ENCODE results near the gene SULF2. TPM values are rescaled to one million over a fixed set of nuclear protein-coding genes. Genes with fewer than 3 reads are reported as not detected.

The SULF2 gene
- total and polyA plus RNA-seq, 4 donors: 8.1 to 25.4 (median 12.0) TPM

DNA sequence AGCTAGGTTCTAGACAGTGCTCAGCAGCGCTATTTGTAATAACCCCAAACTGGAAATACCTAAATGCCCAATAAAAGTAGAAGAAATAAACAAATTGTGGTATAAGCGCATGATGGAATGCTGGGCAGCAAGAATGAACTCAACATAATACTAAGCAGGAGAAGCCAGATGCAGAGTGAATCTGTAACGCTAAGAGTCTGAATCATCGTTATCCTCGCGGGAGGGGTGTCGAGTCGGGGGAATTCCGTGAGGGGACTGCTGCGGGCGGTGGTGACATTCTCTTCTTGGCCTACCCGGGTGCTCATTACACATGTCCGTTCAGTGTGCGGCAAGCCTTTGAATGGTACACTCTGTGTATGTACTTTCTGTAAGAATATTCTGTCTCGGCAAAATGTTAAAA, 83.7 kb downstream of the SULF2 start:
- peaks cover 0 to 2% (median 0%) of the 10 kb centered on the region in 4 donors for H3K36me3 ChIP-seq (ENCODE audit: control insufficient read depth in 4 of 4, insufficient read depth in 3 of 4, low read depth in 1 of 4, low read length in 3 of 4)
- 96% methylated on average over 15 of the region's 15 CpGs for WGBS
- no peak overlapping the region for H3K27ac ChIP-seq (ENCODE audit: low read depth in 1 of 2, low read length in 2 of 2)
- H3K4me3 ChIP-seq (ENCODE audit: low read depth in 1 of 3, low read length in 3 of 3): no peak overlapping the region
- H3K9ac ChIP-seq (ENCODE audit: low read depth in 1 of 2, low read length in 2 of 2): no peak overlapping the region
- H3K4me1 ChIP-seq (ENCODE audit: control insufficient read depth in 4 of 4, insufficient read depth in 4 of 4, low read length in 3 of 4): no peaks in the 10 kb centered on the region
- no peaks in the 10 kb centered on the region for H3K9me3 ChIP-seq (ENCODE audit: control insufficient read depth in 4 of 4, low read length in 3 of 4)
- H3K27me3 ChIP-seq (ENCODE audit: control insufficient read depth in 4 of 4, insufficient read depth in 4 of 4, low read length in 3 of 4): no peaks in the 10 kb centered on the region
- TF ChIP-seq JUND (IDR thresholded peaks at IDR 0.05) (no peak), HNF4G (IDR thresholded peaks at IDR 0.05) (no peak), EGR1 (IDR thresholded peaks at IDR 0.05; ENCODE audit: low read depth in 2 of 2) (no peak), TAF1 (conservative IDR thresholded peaks at IDR 0.05) (no peak), GABPA (IDR thresholded peaks at IDR 0.05 in 1 of 2, conservative IDR thresholded peaks at IDR 0.05 in 1 of 2) (no peak), YY1 (IDR thresholded peaks at IDR 0.05) (no peak), NR2F2 (IDR thresholded peaks at IDR 0.05) (no peak), HNF4A (conservative IDR thresholded peaks at IDR 0.05) (no peak), SP1 (IDR thresholded peaks at IDR 0.05) (no peak), FOXA1 (IDR thresholded peaks at IDR 0.05) (no peak), RAD21 (IDR thresholded peaks at IDR 0.05) (no peak)
- TF ChIP-seq, protein P1, sequence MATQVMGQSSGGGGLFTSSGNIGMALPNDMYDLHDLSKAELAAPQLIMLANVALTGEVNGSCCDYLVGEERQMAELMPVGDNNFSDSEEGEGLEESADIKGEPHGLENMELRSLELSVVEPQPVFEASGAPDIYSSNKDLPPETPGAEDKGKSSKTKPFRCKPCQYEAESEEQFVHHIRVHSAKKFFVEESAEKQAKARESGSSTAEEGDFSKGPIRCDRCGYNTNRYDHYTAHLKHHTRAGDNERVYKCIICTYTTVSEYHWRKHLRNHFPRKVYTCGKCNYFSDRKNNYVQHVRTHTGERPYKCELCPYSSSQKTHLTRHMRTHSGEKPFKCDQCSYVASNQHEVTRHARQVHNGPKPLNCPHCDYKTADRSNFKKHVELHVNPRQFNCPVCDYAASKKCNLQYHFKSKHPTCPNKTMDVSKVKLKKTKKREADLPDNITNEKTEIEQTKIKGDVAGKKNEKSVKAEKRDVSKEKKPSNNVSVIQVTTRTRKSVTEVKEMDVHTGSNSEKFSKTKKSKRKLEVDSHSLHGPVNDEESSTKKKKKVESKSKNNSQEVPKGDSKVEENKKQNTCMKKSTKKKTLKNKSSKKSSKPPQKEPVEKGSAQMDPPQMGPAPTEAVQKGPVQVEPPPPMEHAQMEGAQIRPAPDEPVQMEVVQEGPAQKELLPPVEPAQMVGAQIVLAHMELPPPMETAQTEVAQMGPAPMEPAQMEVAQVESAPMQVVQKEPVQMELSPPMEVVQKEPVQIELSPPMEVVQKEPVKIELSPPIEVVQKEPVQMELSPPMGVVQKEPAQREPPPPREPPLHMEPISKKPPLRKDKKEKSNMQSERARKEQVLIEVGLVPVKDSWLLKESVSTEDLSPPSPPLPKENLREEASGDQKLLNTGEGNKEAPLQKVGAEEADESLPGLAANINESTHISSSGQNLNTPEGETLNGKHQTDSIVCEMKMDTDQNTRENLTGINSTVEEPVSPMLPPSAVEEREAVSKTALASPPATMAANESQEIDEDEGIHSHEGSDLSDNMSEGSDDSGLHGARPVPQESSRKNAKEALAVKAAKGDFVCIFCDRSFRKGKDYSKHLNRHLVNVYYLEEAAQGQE (IDR thresholded peaks at IDR 0.05): no peak
- TF ChIP-seq, protein P2, sequence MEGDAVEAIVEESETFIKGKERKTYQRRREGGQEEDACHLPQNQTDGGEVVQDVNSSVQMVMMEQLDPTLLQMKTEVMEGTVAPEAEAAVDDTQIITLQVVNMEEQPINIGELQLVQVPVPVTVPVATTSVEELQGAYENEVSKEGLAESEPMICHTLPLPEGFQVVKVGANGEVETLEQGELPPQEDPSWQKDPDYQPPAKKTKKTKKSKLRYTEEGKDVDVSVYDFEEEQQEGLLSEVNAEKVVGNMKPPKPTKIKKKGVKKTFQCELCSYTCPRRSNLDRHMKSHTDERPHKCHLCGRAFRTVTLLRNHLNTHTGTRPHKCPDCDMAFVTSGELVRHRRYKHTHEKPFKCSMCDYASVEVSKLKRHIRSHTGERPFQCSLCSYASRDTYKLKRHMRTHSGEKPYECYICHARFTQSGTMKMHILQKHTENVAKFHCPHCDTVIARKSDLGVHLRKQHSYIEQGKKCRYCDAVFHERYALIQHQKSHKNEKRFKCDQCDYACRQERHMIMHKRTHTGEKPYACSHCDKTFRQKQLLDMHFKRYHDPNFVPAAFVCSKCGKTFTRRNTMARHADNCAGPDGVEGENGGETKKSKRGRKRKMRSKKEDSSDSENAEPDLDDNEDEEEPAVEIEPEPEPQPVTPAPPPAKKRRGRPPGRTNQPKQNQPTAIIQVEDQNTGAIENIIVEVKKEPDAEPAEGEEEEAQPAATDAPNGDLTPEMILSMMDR (IDR thresholded peaks at IDR 0.05; ENCODE audit: low read depth, low read length, missing input control): no peak
- TF ChIP-seq, protein P3, sequence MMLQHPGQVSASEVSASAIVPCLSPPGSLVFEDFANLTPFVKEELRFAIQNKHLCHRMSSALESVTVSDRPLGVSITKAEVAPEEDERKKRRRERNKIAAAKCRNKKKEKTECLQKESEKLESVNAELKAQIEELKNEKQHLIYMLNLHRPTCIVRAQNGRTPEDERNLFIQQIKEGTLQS (IDR thresholded peaks at IDR 0.05): no peak
- TF ChIP-seq, protein P4, sequence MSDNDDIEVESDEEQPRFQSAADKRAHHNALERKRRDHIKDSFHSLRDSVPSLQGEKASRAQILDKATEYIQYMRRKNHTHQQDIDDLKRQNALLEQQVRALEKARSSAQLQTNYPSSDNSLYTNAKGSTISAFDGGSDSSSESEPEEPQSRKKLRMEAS (IDR thresholded peaks at IDR 0.05): no peak
- DNase-seq (ENCODE audit: low spot score): no peak

DNA sequence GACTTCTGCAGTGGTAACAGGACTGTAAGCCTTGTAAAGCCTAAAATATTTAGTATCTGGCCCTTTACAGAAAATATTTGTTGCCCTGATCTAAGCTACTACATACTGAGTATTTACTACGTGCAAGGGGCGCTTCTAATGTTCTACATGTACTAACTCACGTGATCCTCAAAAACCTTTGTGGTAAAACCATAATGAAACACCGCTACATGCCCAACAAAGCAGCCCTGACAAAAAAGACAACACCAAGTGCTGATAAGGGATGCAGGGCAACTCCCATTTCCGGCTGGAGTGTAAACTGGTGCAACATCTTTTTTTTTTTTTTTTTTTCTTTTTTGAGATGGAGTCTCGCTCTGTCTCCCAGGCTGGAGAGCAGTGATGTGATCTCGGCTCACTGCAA, 85.0 kb downstream of the SULF2 start:
- peaks cover 0 to 2% (median 0%) of the 10 kb centered on the region in 4 donors for H3K36me3 ChIP-seq (ENCODE audit: control insufficient read depth in 4 of 4, insufficient read depth in 3 of 4, low read depth in 1 of 4, low read length in 3 of 4)
- H3K27ac ChIP-seq (ENCODE audit: low read depth in 1 of 2, low read length in 2 of 2): no peak overlapping the region
- H3K4me1 ChIP-seq (ENCODE audit: control insufficient read depth in 4 of 4, insufficient read depth in 4 of 4, low read length in 3 of 4): no peaks in the 10 kb centered on the region
- H3K9me3 ChIP-seq (ENCODE audit: control insufficient read depth in 4 of 4, low read length in 3 of 4): no peaks in the 10 kb centered on the region
- H3K27me3 ChIP-seq (ENCODE audit: control insufficient read depth in 4 of 4, insufficient read depth in 4 of 4, low read length in 3 of 4): no peaks in the 10 kb centered on the region
- WGBS: 95% methylated on average over 7 of the region's 7 CpGs
- no peak for DNase-seq (ENCODE audit: low spot score)
- H3K4me3 ChIP-seq (ENCODE audit: low read depth in 1 of 3, low read length in 3 of 3): no peak overlapping the region
- TF ChIP-seq RAD21 (IDR thresholded peaks at IDR 0.05) (no peak), JUND (IDR thresholded peaks at IDR 0.05) (no peak), YY1 (IDR thresholded peaks at IDR 0.05) (no peak), FOXA1 (IDR thresholded peaks at IDR 0.05) (no peak), HNF4A (conservative IDR thresholded peaks at IDR 0.05) (no peak)
- TF ChIP-seq, protein P3 (IDR thresholded peaks at IDR 0.05): no peak
- TF ChIP-seq, protein P1 (IDR thresholded peaks at IDR 0.05): no peak
- no peak overlapping the region for H3K9ac ChIP-seq (ENCODE audit: low read depth in 1 of 2, low read length in 2 of 2)
